Left ventricle myocardium inferior (tissue), 1 donor: ENCODE data around the gene MCHR2. TPM values are rescaled to one million over a fixed set of nuclear protein-coding genes. Genes with fewer than 3 reads are reported as not detected.
"Not testable (repeated sequence)": the region's sequence is repeated elsewhere in the genome, so short reads cannot be mapped to it uniquely, and the experiment has no call there.

Experiments used
- DNase-seq: peaks from one replicate; pipeline ENCODE4 v3.0.0-alpha.2; 2020
- H3K27ac ChIP-seq: fragments of 200-600 bp; replicated peaks from 2 replicates; pipeline ENCODE4 v1.8.0; 2021
- H3K27me3 ChIP-seq: fragments of 200-600 bp; 2 replicates; pipeline ENCODE4 v1.8.0; 2021; ENCODE audit warnings: low read depth
- H3K36me3 ChIP-seq: fragments of 200-600 bp; 2 replicates; pipeline ENCODE4 v1.8.0; 2021
- H3K4me1 ChIP-seq: fragments of 200-600 bp; 2 replicates; pipeline ENCODE4 v1.8.0; 2021
- H3K4me3 ChIP-seq: fragments of 200-600 bp; 2 replicates; pipeline ENCODE4 v1.8.0; 2021; ENCODE audit warnings: mild to moderate bottlenecking, moderate library complexity
- H3K9me3 ChIP-seq: fragments of 200-600 bp; replicated peaks from 2 replicates; pipeline ENCODE4 v1.8.0; 2021
- intact Hi-C: fragments of 100-400 bp; cut with micrococcal nuclease; formaldehyde crosslinking; loops from one replicate; pipeline ENCODE4 v1.11.0; 2022
- long read RNA-seq: library from polyadenylated mRNA; unstranded; transcript quantifications from one replicate; pipeline ENCODE4 v2.0.0, GENCODE V29; 2021
- total RNA-seq: library from RNA; stranded (reverse); fragmentation: NEBNext Ultra II Directional; extraction: Animal tissue kit (Norgen Biotek cat#: 25700); gene quantifications from one replicate; pipeline ENCODE4 v1.2.1, GENCODE V29; 2021
- TF ChIP-seq, protein P1 (sequence below): fragments of 200-600 bp; IDR thresholded peaks from 2 replicates; pipeline ENCODE4 v1.8.0; 2021; ENCODE audit warnings: antibody characterized with exemption, mild to moderate bottlenecking, borderline replicate concordance
- donor health status: DM: no; HTN: yes; CAD: no; lungs with severe emphysema.

The MCHR2 gene, protein sequence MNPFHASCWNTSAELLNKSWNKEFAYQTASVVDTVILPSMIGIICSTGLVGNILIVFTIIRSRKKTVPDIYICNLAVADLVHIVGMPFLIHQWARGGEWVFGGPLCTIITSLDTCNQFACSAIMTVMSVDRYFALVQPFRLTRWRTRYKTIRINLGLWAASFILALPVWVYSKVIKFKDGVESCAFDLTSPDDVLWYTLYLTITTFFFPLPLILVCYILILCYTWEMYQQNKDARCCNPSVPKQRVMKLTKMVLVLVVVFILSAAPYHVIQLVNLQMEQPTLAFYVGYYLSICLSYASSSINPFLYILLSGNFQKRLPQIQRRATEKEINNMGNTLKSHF
- total RNA-seq: not detected
- long read RNA-seq: 0 reads

DNA sequence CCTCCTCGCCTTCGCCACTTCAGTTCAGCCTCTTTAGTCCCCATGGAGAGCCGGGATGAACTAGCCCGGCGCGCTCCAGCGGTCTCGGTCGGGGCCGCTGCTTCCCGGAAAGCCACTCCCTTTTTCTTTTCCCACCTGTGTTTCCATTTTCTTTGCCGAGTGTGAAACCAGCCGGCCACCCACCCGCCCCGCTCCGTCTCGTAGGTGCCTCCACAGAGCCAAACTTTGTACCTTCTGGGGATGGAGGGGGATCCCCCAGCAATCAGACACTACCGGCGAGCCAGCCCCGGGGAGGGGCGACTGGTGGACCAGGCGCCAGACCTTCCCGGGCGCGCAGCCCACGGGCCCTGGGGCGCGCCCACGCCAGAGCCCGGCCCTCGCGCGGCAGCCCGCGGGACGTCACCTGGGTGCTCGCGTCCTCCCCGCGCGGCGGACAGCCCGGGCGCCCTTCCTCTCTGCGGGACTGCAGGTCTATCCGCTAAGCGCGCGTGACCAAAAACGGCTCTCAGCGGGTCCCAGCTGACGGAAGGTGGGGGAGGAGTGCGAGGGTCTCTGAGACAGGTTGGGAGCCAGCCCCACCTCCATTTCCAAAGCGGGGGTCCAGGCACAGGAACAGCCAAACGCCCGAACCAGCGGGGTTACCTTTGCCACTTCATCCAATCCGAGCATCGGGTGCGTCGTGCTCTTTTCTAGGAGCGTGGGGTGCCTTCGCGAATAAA lies at the start of gene MCHR2:
MCHR2 (minus strand) TSS at position 691 of the 719 bp plus-strand sequence. CDS start 38,076 bp downstream, outside the sequence.
- TF ChIP-seq, protein P1, sequence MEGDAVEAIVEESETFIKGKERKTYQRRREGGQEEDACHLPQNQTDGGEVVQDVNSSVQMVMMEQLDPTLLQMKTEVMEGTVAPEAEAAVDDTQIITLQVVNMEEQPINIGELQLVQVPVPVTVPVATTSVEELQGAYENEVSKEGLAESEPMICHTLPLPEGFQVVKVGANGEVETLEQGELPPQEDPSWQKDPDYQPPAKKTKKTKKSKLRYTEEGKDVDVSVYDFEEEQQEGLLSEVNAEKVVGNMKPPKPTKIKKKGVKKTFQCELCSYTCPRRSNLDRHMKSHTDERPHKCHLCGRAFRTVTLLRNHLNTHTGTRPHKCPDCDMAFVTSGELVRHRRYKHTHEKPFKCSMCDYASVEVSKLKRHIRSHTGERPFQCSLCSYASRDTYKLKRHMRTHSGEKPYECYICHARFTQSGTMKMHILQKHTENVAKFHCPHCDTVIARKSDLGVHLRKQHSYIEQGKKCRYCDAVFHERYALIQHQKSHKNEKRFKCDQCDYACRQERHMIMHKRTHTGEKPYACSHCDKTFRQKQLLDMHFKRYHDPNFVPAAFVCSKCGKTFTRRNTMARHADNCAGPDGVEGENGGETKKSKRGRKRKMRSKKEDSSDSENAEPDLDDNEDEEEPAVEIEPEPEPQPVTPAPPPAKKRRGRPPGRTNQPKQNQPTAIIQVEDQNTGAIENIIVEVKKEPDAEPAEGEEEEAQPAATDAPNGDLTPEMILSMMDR: no peak
- peak within 1 kb of the TSS; percentile 44 for H3K4me3 ChIP-seq
- no peaks in the 10 kb centered on the region for H3K9me3 ChIP-seq
- peaks cover 68% of the 10 kb centered on the region for H3K27me3 ChIP-seq
- no peak within 1 kb of the TSS for H3K27ac ChIP-seq
- H3K36me3 ChIP-seq: no peaks in the 10 kb centered on the region
- DNase-seq: no peak
- peaks cover 9% of the 10 kb centered on the region for H3K4me1 ChIP-seq
- intact Hi-C loops: no loop called here

DNA sequence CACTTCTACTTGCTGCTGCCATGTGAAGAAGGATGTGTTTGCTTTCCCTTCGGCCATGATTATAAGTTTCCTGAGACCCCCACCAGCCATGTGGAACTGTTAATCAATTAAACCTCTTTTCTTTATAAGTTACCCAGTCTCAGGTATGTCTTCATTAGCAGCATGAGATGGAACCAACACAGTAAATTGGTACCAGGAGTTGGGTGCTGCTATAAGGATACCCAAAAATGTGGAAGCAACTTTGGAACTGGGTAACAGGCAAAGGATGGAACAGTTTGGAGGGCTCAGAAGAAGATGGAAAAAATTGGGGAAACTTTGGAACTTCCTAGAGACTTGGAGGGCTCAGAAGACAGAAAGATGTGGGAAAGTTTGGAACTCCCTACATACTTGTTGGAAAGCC lies 44.5 kb upstream of the MCHR2 start:
- H3K4me1 ChIP-seq, H3K36me3 ChIP-seq, DNase-seq, H3K27ac ChIP-seq, intact Hi-C loops, H3K4me3 ChIP-seq, H3K27me3 ChIP-seq: not testable (repeated sequence)
- peaks cover 30% of the 10 kb centered on the region for H3K9me3 ChIP-seq

DNA sequence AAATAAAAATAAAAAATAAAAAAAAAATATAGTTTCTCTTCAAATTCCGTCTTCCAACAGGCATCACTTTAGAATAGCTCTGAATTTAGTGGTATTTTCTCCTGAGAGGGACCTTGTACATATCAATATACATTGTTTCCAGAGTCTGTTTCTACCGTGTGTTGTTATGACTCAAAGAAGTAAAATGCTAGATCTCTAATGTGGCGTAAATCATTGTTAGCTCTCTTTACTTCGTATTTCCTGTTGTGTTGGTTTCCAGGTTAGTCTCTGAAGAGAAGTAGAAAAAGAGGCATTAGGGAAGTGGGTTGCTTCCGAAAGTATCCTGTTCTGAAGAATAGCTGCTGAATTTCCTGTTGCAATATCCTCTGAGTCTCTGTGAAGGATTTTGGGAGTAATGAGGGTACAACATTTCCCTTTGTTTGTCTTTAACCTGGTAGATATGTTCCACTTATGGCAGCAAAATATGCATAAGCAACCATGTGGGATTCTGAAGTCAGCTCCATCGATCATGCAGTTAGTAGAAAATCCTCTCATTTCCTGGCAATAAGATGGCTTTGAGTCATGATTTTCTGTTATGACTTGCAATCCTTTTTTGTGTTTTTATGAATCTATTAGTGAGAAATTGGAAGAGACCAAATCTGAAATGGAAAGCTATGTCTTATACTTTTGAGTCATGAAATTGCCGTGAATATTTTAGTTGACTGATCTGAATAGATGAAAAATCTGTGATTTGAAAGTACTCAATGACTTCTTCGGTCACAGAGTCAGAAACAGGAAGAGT lies 42.0 kb upstream of the MCHR2 start:
- no peak overlapping the region for H3K27ac ChIP-seq
- no peaks in the 10 kb centered on the region for H3K4me1 ChIP-seq
- H3K9me3 ChIP-seq: peaks cover 25% of the 10 kb centered on the region
- no peaks in the 10 kb centered on the region for H3K36me3 ChIP-seq
- intact Hi-C loops: no loop called here
- TF ChIP-seq, protein P1: no peak
- no peak overlapping the region for H3K4me3 ChIP-seq
- DNase-seq: no peak
- no peaks in the 10 kb centered on the region for H3K27me3 ChIP-seq

DNA sequence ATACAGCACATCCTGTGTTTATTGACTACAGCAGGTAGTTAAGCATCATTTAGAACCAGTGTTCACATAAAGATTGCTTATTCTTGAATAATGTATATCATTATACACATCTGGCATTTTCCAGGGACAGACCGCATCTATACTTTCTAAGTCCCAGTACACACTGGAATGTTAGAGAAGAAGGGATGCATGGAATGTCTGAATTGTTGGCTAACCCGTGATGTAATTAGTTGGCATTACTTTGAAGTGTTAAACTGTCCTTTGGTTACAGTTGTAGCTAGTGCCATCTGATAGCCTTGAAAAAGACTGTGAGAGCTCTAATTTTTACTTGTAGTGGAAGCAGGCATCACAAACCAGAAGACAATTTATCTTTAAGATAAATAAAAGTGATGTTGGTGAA lies 29.8 kb upstream of the MCHR2 start:
- no peak for DNase-seq
- TF ChIP-seq, protein P1: no peak
- Histone ChIP-seq H3K36me3 (no peaks in the 10 kb centered on the region), H3K4me3 (no peak overlapping the region), H3K9me3 (peaks cover 12% of the 10 kb centered on the region), H3K27ac (no peak overlapping the region), H3K4me1 (no peaks in the 10 kb centered on the region), H3K27me3 (no peaks in the 10 kb centered on the region)
- intact Hi-C loops: no loop called here

DNA sequence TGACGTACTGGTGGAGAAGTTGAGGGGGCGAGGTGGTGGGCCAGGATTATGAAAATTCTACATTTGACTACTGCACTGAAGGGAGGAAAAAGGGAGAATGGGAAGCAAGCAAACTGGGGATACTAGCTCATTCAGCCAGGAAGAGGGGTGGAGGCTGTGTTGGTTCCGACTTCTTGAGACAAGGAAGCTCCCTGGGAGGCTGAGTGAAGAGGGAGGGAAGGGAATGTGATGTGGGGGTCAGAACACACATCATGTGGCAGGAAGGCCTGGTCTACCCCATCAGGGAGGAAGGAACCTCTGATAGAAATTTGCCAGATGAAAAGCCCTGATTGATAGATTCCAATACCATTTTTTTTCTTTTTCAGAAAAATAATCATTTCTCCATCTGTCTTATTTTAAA lies 28.8 kb upstream of the MCHR2 start:
- H3K36me3 ChIP-seq: no peaks in the 10 kb centered on the region
- TF ChIP-seq, protein P1: no peak
- peaks cover 18% of the 10 kb centered on the region for H3K9me3 ChIP-seq
- H3K4me1 ChIP-seq: no peaks in the 10 kb centered on the region
- H3K27ac ChIP-seq: no peak overlapping the region
- H3K4me3 ChIP-seq: no peak overlapping the region
- H3K27me3 ChIP-seq: no peaks in the 10 kb centered on the region
- no peak for DNase-seq
- intact Hi-C loops: no loop called here
